Transverse colon (tissue), 4 donors: ENCODE results near the gene CCDC178. TPM values are rescaled to one million over a fixed set of nuclear protein-coding genes. Genes with fewer than 3 reads are reported as not detected.

ENCODE experiments used
- DNase-seq: peaks from one replicate; pipeline ENCODE4 v3.0.0-alpha.2; 2019
- H3K27ac ChIP-seq, 4 donors: fragments of 200-600 bp; sonication (generic); 2 replicates each; pipeline ENCODE4 v1.5.1; 2016 to 2018; ENCODE audit warnings: inconsistent platforms in 4 of 4
- H3K27me3 ChIP-seq: fragments of 200-600 bp; sonication (generic); 2 replicates; pipeline ENCODE4 v1.5.1; 2017; ENCODE audit warnings: inconsistent platforms
- H3K36me3 ChIP-seq, 4 donors: fragments of 200-600 bp; sonication (generic); 2 replicates each; pipeline ENCODE4 v1.5.1; 2017 to 2019; ENCODE audit warnings: inconsistent platforms in 4 of 4
- H3K4me1 ChIP-seq, 4 donors: fragments of 200-600 bp; sonication (generic); 2 replicates each; pipeline ENCODE4 v1.5.1; 2017 to 2020; ENCODE audit warnings: inconsistent platforms in 4 of 4
- H3K4me3 ChIP-seq, 4 donors: fragments of 200-600 bp; sonication (generic); 1 replicate in 1 of 4; 2 replicates in 3 of 4; pipeline versions ENCODE4 v1.5.1 to v1.6.1; 2017 to 2019; ENCODE audit warnings: inconsistent platforms in 4 of 4
- H3K9me3 ChIP-seq, 2 donors: fragments of 200-600 bp; sonication (generic); 2 replicates each; pipeline ENCODE4 v1.5.1; 2017 to 2019; ENCODE audit warnings: inconsistent platforms in 2 of 2
- EP300 ChIP-seq: sonication (generic); formaldehyde crosslinking; IDR thresholded peaks from one replicate; pipeline ENCODE4 v1.6.1; 2017; ENCODE audit warnings: antibody characterized with exemption, low read depth
- POLR2A ChIP-seq: fragments of 450-650 bp; IDR thresholded peaks from one replicate; pipeline ENCODE4 v1.6.1; 2016; ENCODE audit warnings: antibody characterized with exemption, mild to moderate bottlenecking, moderate library complexity
- POLR2AphosphoS5 ChIP-seq, 3 donors: sonication (generic); formaldehyde crosslinking; IDR thresholded peaks; one replicate each; pipeline ENCODE4 v1.6.1; 2016; ENCODE audit warnings: antibody characterized with exemption in 3 of 3
- WGBS, 2 donors: methylation state at CpG; one replicate each; pipeline ENCODE4 v1.1.5; 2018; ENCODE audit warnings: low coverage in 1 of 2; 5-methylcytosine and 5-hydroxymethylcytosine counted together
- in situ Hi-C, 4 donors: fragments of 200-750 bp; cut with MboI; loops; one replicate each; pipeline versions ENCODE4 v1.15.0 to v1.15.1; 2017; ENCODE audit warnings: low sequenced_read_pairs in 3 of 4, low pct_ligation_motif_present in 1 of 4, low pct_unique_long_range_greater_than_20kb in 1 of 4
- intact Hi-C: fragments of 100-400 bp; cut with DNase I; formaldehyde crosslinking; loops from one replicate; pipeline ENCODE4 v1.15.1; 2023; ENCODE audit warnings: low total_unique reads
- total RNA-seq, 4 donors: library from RNA; depleted of rRNA; stranded (reverse); fragments of >200 nt; gene quantifications; one replicate each; pipeline ENCODE4 v1.1.0, GENCODE V29; 2016
- TF ChIP-seq, protein P1 (sequence below), 5 experiments: fragments of 200-600 bp in 3 of 5; fragments of 450-650 bp in 2 of 5; sonication (generic) in 3 of 5; IDR thresholded peaks; 1 replicate in 2 of 5; 2 replicates in 3 of 5; pipeline ENCODE4 v1.5.1; 2016 to 2017; ENCODE audit warnings: antibody characterized with exemption in 5 of 5, inconsistent platforms in 3 of 5, mild to moderate bottlenecking in 2 of 5, moderate library complexity in 1 of 5

CCDC178 gene
- total RNA-seq, 4 donors from 2014 or later = 131 TPM; not detected in 3

DNA sequence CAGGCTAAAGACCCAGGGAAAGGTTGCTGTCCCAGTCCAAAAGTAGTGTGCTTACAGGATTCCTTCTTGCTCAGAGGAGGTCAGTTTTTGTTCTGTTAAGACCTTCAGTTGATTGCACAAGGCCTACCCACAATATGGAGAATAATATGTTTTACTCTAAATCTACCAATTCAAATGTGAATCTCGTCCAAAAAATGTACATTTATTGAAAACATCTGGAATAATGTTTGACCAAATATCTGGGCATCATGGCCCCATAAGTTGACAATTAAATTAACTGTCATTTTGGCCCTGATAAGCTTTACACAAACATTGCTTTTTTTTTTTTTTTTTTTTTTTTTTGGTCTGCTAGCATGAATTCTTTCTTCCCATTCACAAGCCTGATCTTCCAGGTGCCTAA, 109.8 kb downstream of the CCDC178 start:
- DNase-seq = no peak
- Histone ChIP-seq H3K4me1 (no peaks in the 10 kb centered on the region), H3K27me3 (no peaks in the 10 kb centered on the region), H3K36me3 (no peaks in the 10 kb centered on the region), H3K4me3 (no peak overlapping the region), H3K9me3 (no peaks in the 10 kb centered on the region), H3K27ac (no peak overlapping the region)
- 46 to 55% methylated on average over 1 of the region's 1 CpG for WGBS, 2 donors
- TF ChIP-seq, protein P1, sequence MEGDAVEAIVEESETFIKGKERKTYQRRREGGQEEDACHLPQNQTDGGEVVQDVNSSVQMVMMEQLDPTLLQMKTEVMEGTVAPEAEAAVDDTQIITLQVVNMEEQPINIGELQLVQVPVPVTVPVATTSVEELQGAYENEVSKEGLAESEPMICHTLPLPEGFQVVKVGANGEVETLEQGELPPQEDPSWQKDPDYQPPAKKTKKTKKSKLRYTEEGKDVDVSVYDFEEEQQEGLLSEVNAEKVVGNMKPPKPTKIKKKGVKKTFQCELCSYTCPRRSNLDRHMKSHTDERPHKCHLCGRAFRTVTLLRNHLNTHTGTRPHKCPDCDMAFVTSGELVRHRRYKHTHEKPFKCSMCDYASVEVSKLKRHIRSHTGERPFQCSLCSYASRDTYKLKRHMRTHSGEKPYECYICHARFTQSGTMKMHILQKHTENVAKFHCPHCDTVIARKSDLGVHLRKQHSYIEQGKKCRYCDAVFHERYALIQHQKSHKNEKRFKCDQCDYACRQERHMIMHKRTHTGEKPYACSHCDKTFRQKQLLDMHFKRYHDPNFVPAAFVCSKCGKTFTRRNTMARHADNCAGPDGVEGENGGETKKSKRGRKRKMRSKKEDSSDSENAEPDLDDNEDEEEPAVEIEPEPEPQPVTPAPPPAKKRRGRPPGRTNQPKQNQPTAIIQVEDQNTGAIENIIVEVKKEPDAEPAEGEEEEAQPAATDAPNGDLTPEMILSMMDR (IDR thresholded peaks at IDR 0.05) = no peak
- TF ChIP-seq POLR2AphosphoS5 (IDR thresholded peaks at IDR 0.05) = no peak
- in situ Hi-C loops = no loop called here
- intact Hi-C loops = no loop called here

DNA sequence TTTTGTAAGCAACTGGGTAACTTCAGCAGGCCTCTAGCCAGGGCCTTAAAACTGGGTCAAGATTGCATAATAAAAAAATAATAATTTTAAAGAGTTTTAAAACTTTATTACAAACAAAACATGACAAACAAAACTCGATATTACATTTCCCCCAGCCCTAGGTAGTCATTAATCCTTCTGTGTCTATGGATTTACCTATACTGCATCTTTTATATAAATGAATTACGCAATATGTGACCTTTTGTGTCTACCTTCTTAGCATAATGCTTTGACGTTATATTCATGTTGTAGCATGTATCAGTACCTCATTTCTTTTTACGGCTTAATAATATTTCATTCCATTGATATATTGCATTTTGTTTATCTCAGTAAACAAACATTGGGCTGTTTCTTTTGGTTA, 113.5 kb downstream of the CCDC178 start:
- Histone ChIP-seq H3K9me3 (no peaks in the 10 kb centered on the region), H3K27me3 (no peaks in the 10 kb centered on the region), H3K4me3 (no peak overlapping the region), H3K4me1 (no peaks in the 10 kb centered on the region), H3K27ac (no peak overlapping the region), H3K36me3 (no peaks in the 10 kb centered on the region)
- WGBS, 2 donors = 68 to 71% methylated on average over 4 of the region's 4 CpGs
- DNase-seq = no peak
- in situ Hi-C loops = no loop called here
- TF ChIP-seq EP300 = no peak
- TF ChIP-seq POLR2AphosphoS5 (IDR thresholded peaks at IDR 0.05) = no peak
- TF ChIP-seq POLR2A = no peak
- TF ChIP-seq, protein P1 (IDR thresholded peaks at IDR 0.05) = no peak
- intact Hi-C loops = no loop called here

DNA sequence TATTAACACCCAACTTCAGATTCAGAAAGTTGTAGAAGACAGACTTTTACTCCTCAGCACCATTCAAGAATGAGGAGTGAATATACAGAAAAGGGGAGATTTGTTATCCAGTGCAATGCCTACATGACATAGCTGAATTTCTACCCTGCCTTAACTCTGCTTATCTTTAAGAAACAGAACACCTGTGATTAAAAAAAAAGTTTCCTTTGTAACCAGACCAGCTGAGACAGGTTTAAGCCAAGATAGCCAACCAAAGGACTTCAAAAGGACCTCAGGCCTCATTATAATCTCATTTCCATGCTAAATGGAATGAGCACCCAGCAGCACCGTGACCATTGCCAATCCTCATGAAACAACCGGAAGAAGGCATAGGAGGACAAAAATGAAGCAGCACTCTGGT, 122.9 kb downstream of the CCDC178 start:
- in situ Hi-C loops (no loop called here), intact Hi-C loops (no loop called here)
- Histone ChIP-seq H3K4me3 (no peak overlapping the region), H3K27me3 (no peaks in the 10 kb centered on the region), H3K36me3 (no peaks in the 10 kb centered on the region), H3K27ac (no peak overlapping the region), H3K4me1 (no peaks in the 10 kb centered on the region), H3K9me3 (no peaks in the 10 kb centered on the region)
- WGBS, 2 donors = 86 to 91% methylated on average over 2 of the region's 2 CpGs
- TF ChIP-seq POLR2A (no peak), POLR2AphosphoS5 (IDR thresholded peaks at IDR 0.05) (no peak), EP300 (no peak)
- TF ChIP-seq, protein P1 (IDR thresholded peaks at IDR 0.05) = no peak
- no peak for DNase-seq

DNA sequence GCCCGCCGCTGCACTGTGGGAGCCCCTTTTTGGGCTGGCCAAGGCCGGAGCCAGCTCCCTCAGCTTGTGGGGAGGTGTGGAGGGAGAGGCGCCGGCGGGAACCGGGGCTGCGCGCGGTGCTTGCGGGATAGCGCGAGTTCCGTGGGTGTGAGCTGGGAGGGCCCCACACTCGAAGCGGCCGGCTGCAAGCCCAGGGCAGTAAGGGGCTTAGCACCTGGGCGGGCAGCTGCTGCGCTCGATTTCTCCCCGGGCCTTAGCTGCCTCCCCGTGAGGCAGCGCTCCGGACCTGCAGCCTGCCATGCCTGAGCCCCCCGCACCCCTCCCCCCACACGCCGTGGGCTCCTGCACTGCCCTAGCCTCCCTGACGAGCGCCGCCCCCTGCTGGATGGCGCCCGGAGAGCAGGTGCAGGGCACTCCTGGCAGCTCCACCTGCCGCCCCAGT, 124.4 kb downstream of the CCDC178 start:
- Histone ChIP-seq H3K27ac (no peak overlapping the region), H3K4me3 (no peak overlapping the region), H3K27me3 (no peaks in the 10 kb centered on the region), H3K36me3 (no peaks in the 10 kb centered on the region), H3K4me1 (no peaks in the 10 kb centered on the region), H3K9me3 (no peaks in the 10 kb centered on the region)
- TF ChIP-seq EP300 (no peak), POLR2AphosphoS5 (IDR thresholded peaks at IDR 0.05) (no peak), POLR2A (no peak)
- TF ChIP-seq, protein P1 (IDR thresholded peaks at IDR 0.05) = no peak
- no peak for DNase-seq
- in situ Hi-C loops = no loop called here
- intact Hi-C loops = no loop called here
- WGBS, 2 donors = 92% methylated on average over 15 of the region's 33 CpGs; no CpG with 5 or more reads in 1 of the 2 donors
